CD14-positive monocyte (primary cell): ENCODE results near the gene ROBO1. TPM values are rescaled to one million over a fixed set of nuclear protein-coding genes. Genes with fewer than 3 reads are reported as not detected.

Source experiments
- DNase-seq, 3 donors: peaks; one replicate each; pipeline ENCODE4 v3.0.0-alpha.2; 2011 to 2022
- H2AFZ ChIP-seq: 2 replicates; pipeline ENCODE4 v1.6.0; 2012; ENCODE audit warnings: mild to moderate bottlenecking, low read depth, low read length, inconsistent platforms; ENCODE audit not compliant: insufficient read depth, poor library complexity, severe bottlenecking
- H3K27ac ChIP-seq, 2 donors: 1 replicate in 1 of 2; 2 replicates in 1 of 2; pipeline ENCODE4 v1.5.1; 2012 to 2013; ENCODE audit warnings: low read length in 2 of 2, control low read depth in 1 of 2, inconsistent platforms in 1 of 2, low read depth in 1 of 2, mild to moderate bottlenecking in 1 of 2
- H3K27me3 ChIP-seq, 2 donors: one replicate each; pipeline versions ENCODE4 v1.6.0 to v1.6.1; 2011 to 2013; ENCODE audit warnings: low read length in 2 of 2; ENCODE audit not compliant: control insufficient read depth in 2 of 2, insufficient read depth in 2 of 2
- H3K36me3 ChIP-seq, 2 donors: replicated peaks in 1 of 2; 1 replicate in 1 of 2; 2 replicates in 1 of 2; pipeline versions ENCODE4 v1.5.1 to v1.6.1; 2012 to 2013; ENCODE audit warnings: low read length in 2 of 2, control low read depth in 1 of 2, inconsistent platforms in 1 of 2, mild to moderate bottlenecking in 1 of 2; ENCODE audit not compliant: insufficient read depth in 2 of 2, control insufficient read depth in 1 of 2
- H3K4me1 ChIP-seq, 2 donors: 1 replicate in 1 of 2; 2 replicates in 1 of 2; pipeline versions ENCODE4 v1.5.1 to v1.6.1; 2012 to 2013; ENCODE audit warnings: low read length in 2 of 2, control low read depth in 1 of 2, inconsistent platforms in 1 of 2, mild to moderate bottlenecking in 1 of 2, moderate library complexity in 1 of 2; ENCODE audit not compliant: insufficient read depth in 2 of 2, control insufficient read depth in 1 of 2
- H3K4me2 ChIP-seq: replicated peaks from 2 replicates; pipeline ENCODE3; 2012; ENCODE audit warnings: low read length, moderate library complexity, mild to moderate bottlenecking; ENCODE audit not compliant: poor library complexity, severe bottlenecking; ENCODE audit errors: extremely low read depth
- H3K4me3 ChIP-seq, 3 experiments: fragments of 200-600 bp in 1 of 3; sonication (generic) in 1 of 3; replicated peaks in 1 of 3; 1 replicate in 2 of 3; 2 replicates in 1 of 3; pipeline ENCODE4 v1.5.1; 2011 to 2013; ENCODE audit warnings: low read length in 3 of 3, mild to moderate bottlenecking in 3 of 3, control low read depth in 2 of 3, low read depth in 2 of 3, inconsistent platforms in 1 of 3, moderate library complexity in 1 of 3
- H3K79me2 ChIP-seq: 2 replicates; pipeline ENCODE4 v1.6.0; 2012; ENCODE audit warnings: mild to moderate bottlenecking, control low read depth, inconsistent platforms, low read length, moderate library complexity; ENCODE audit not compliant: insufficient read depth
- H3K9ac ChIP-seq: 2 replicates; pipeline ENCODE4 v1.6.0; 2017; ENCODE audit warnings: low read length, mild to moderate bottlenecking; ENCODE audit not compliant: insufficient read depth, poor library complexity, severe bottlenecking
- H3K9me3 ChIP-seq, 2 donors: replicated peaks in 1 of 2; 1 replicate in 1 of 2; 2 replicates in 1 of 2; pipeline versions ENCODE4 v1.5.1 to v1.6.1; 2012 to 2013; ENCODE audit warnings: low read length in 2 of 2, control low read depth in 1 of 2; ENCODE audit not compliant: control insufficient read depth in 1 of 2, insufficient read depth in 1 of 2
- H4K20me1 ChIP-seq: 2 replicates; pipeline ENCODE4 v1.6.0; 2012; ENCODE audit warnings: mild to moderate bottlenecking, low read length, control low read depth, moderate library complexity; ENCODE audit not compliant: insufficient read depth
- H3K27ac Mint-ChIP-seq, 7 donors: one replicate each; pipeline ENCODE4 v1.8.0; 2020; ENCODE audit warnings: mild to moderate bottlenecking in 7 of 7, mixed read lengths in 7 of 7, moderate library complexity in 6 of 7, inconsistent platforms in 2 of 7
- H3K27me3 Mint-ChIP-seq, 3 donors: one replicate each; pipeline ENCODE4 v1.8.0; 2021 to 2022; ENCODE audit warnings: low read depth in 3 of 3, mild to moderate bottlenecking in 3 of 3, mixed read lengths in 3 of 3, moderate library complexity in 3 of 3, inconsistent platforms in 1 of 3
- H3K36me3 Mint-ChIP-seq, 2 donors: one replicate each; pipeline ENCODE4 v1.8.0; 2020; ENCODE audit warnings: mixed read lengths in 2 of 2, inconsistent platforms in 1 of 2, mild to moderate bottlenecking in 1 of 2
- H3K4me1 Mint-ChIP-seq: one replicate; pipeline ENCODE4 v1.8.0; 2020; ENCODE audit warnings: mild to moderate bottlenecking, mixed read lengths
- H3K4me3 Mint-ChIP-seq, 2 donors: one replicate each; pipeline ENCODE4 v1.8.0; 2020; ENCODE audit warnings: mild to moderate bottlenecking in 2 of 2, mixed read lengths in 2 of 2, moderate library complexity in 1 of 2
- H3K9me3 Mint-ChIP-seq, 7 donors: one replicate each; pipeline ENCODE4 v1.8.0; 2020 to 2022; ENCODE audit warnings: mixed read lengths in 7 of 7, mild to moderate bottlenecking in 6 of 7, moderate library complexity in 6 of 7, inconsistent platforms in 2 of 7
- CTCF ChIP-seq: fragments of 200-600 bp; IDR thresholded peaks from one replicate; pipeline ENCODE4 v1.8.0; 2022; ENCODE audit warnings: antibody characterized with exemption, mild to moderate bottlenecking
- WGBS: methylation state at CpG from one replicate; pipeline ENCODE4 v1.1.5; 2013; ENCODE audit warnings: missing lambda C conversion rate; ENCODE audit not compliant: insufficient coverage; 5-methylcytosine and 5-hydroxymethylcytosine counted together
- intact Hi-C, 2 donors: fragments of 100-400 bp; cut with micrococcal nuclease; formaldehyde crosslinking; loops; one replicate each; pipeline versions ENCODE4 v1.15.0 to v1.15.1; 2023
- polyA plus RNA-seq, 3 donors: library from polyadenylated mRNA; depleted of rRNA in 1 of 3; unstranded in 2 of 3; stranded (reverse) in 1 of 3; fragments of 300-500 nt in 2 of 3; fragments of >200 nt in 1 of 3; fragmentation: Illumina TruSeq in 2 of 3; gene quantifications; 1 replicate in 2 of 3; 2 replicates in 1 of 3; pipeline ENCODE4 v1.2.3, GENCODE V29; 2012 to 2021

The ROBO1 gene
- polyA plus RNA-seq, 3 donors: 0.09 to 0.10 TPM; not detected in 1

GRCh38 chr3:79767194-79767904 is 449 bp downstream of the ROBO1 start:
- H3K27me3 Mint-ChIP-seq: peaks cover 2 to 7% (median 2%) of the 10 kb centered on the region in 3 donors
- Histone ChIP-seq H3K79me2 (no peaks in the 10 kb centered on the region), H3K27ac (no peak overlapping the region), H4K20me1 (no peaks in the 10 kb centered on the region), H2AFZ (no peak overlapping the region), H3K4me1 (no peaks in the 10 kb centered on the region), H3K4me2 (no peak overlapping the region), H3K9ac (no peak overlapping the region), H3K27me3 (peaks cover 8 to 31% of the 10 kb centered on the region in 2 donors), H3K36me3 (no peaks in the 10 kb centered on the region), H3K4me3 (no peak overlapping the region), H3K9me3 (peaks cover 14 to 29% of the 10 kb centered on the region in 2 donors)
- peaks cover 0 to 7% (median 0%) of the 10 kb centered on the region in 7 donors for H3K9me3 Mint-ChIP-seq
- intact Hi-C loops: no loop called here
- no peak for DNase-seq
- WGBS: 4% methylated on average over 20 of the region's 26 CpGs
- no peak overlapping the region for H3K4me3 Mint-ChIP-seq
- H3K4me1 Mint-ChIP-seq: no peaks in the 10 kb centered on the region
- no peaks in the 10 kb centered on the region for H3K36me3 Mint-ChIP-seq
- TF ChIP-seq CTCF: no peak
- no peak overlapping the region for H3K27ac Mint-ChIP-seq

- Histone ChIP-seq H3K4me1 (no peaks in the 10 kb centered on the region), H3K4me2 (no peak overlapping the region), H2AFZ (no peak overlapping the region), H3K36me3 (no peaks in the 10 kb centered on the region), H3K9ac (no peak overlapping the region), H3K27ac (no peak overlapping the region), H3K4me3 (no peak overlapping the region), H3K79me2 (no peaks in the 10 kb centered on the region), H3K9me3 (peaks cover 14 to 26% of the 10 kb centered on the region in 2 donors), H4K20me1 (no peaks in the 10 kb centered on the region), H3K27me3 (peaks cover 8 to 31% of the 10 kb centered on the region in 2 donors)
- Mint-ChIP-seq H3K9me3 (peaks cover 0 to 7% (median 0%) of the 10 kb centered on the region in 7 donors), H3K4me1 (no peaks in the 10 kb centered on the region), H3K27ac (no peak overlapping the region), H3K4me3 (peak overlapping the region in 1 of 2 donors; percentile 56), H3K36me3 (no peaks in the 10 kb centered on the region), H3K27me3 (peaks cover 2 to 7% (median 2%) of the 10 kb centered on the region in 3 donors)
- intact Hi-C loops: no loop called here
- DNase-seq: no peak
- 7% methylated on average over 33 of the region's 42 CpGs for WGBS
- no peak for TF ChIP-seq CTCF
Measured at GRCh38 chr3:79766496-79767193, 1.2 kb downstream of the ROBO1 start.
